NB4 (cell line): ENCODE results near the gene CSPG5.

ENCODE experiments used
- DNase-seq: peaks from one replicate; pipeline ENCODE4 v3.0.0; 2010; ENCODE audit warnings: low read depth
- H3K4me3 ChIP-seq: one replicate; pipeline ENCODE4 v1.5.1; 2011; ENCODE audit warnings: mild to moderate bottlenecking, low read depth, low read length, moderate library complexity
- CTCF ChIP-seq: IDR thresholded peaks from one replicate; pipeline ENCODE4 v1.5.1; 2012; ENCODE audit warnings: low read depth, low read length
- MAX ChIP-seq: IDR thresholded peaks from 2 replicates; pipeline ENCODE4 v1.6.1; 2011; ENCODE audit warnings: low read depth, low read length
- MYC ChIP-seq: IDR thresholded peaks from 2 replicates; pipeline ENCODE4 v1.6.1; 2011; ENCODE audit warnings: low read depth, low read length
- POLR2A ChIP-seq: IDR thresholded peaks from 2 replicates; pipeline ENCODE4 v1.6.1; 2011; ENCODE audit warnings: mild to moderate bottlenecking; ENCODE audit not compliant: insufficient read length; ENCODE audit errors: extremely low read depth

The CSPG5 gene

DNA sequence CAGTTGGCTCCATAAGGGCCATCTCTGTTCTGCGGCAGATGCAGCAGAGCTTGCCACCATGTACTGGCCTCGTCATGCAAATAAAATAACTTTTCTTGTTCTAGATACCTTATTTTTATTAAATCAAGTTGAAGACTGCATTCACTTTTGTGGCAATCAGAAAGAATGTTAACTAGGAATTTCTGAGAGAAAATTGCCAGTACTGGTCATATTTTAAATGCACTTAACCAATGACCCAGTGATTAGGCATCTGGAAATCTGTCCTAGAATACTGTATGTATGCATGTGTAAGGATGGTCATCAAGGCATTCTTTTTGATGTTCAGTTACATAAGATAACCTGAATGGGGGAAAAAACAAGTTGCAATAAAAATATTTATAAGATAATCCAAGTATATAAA lies 34.2 kb upstream of the CSPG5 start:
- TF ChIP-seq POLR2A (no peak), CTCF (no peak), MAX (no peak), MYC (no peak)
- DNase-seq = no peak
- no peak overlapping the region for H3K4me3 ChIP-seq

DNA sequence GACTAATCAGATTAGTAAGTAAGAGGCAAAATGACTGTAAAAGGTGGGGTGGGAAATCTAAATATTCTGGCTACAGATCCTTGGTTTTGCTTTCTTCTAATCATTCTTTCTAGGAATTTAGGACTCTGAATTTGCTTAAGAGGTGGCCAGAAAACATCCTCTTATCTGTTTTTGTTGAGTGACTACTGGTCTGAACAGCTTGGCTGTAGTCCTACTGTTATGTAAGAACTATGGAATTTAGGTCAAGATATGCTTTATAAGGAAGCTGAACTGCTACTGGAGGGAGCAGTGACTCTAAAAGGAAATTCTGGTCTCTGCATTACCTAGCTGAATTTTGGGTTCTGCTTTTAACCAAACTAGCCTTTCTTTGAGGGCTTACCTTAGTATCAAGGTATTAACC lies 33.5 kb upstream of the CSPG5 start:
- no peak for DNase-seq
- TF ChIP-seq MYC (no peak), MAX (no peak), CTCF (no peak), POLR2A (no peak)
- no peak overlapping the region for H3K4me3 ChIP-seq

DNA sequence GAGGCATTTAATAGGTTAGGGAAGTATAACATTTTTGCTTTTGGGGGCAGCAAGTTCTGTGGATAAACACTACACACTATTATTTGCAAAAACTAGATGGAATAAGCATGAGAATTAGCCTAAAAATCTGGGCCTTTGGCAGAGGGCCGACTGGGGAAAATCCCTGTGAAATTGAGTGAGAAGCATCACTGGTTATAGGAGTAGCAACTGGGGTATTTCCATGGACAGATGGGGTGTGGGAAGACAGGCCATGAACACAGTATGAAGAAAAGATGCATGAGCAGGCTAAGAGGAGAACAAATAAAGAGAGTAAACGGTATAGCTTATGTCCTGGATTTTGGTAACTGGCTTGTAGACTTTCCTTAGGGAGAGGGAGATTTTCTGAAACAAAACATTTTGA lies 32.9 kb upstream of the CSPG5 start:
- H3K4me3 ChIP-seq = no peak overlapping the region
- TF ChIP-seq MAX = no peak
- no peak for TF ChIP-seq CTCF
- no peak for TF ChIP-seq POLR2A
- TF ChIP-seq MYC = no peak
- DNase-seq = no peak

DNA sequence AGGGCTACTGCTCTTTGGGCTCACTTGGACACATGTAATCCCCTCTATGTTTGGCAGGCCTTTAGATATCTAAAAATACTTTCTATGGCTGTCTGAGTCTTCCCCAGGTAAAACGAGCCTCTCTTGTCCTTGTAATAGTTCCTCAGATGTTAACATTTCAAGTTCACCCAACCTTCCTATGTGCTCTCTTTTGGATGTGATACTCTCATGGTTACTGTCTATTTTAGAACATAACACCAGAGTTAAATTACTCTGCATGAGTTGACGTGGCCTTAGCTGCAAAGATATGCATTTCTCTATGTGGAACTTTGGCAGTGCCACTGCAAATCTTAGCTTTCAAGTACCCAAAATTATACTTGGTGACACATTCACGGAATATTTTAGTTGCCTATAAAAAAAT lies 31.9 kb upstream of the CSPG5 start:
- no peak for DNase-seq
- no peak for TF ChIP-seq CTCF
- no peak for TF ChIP-seq POLR2A
- no peak overlapping the region for H3K4me3 ChIP-seq

DNA sequence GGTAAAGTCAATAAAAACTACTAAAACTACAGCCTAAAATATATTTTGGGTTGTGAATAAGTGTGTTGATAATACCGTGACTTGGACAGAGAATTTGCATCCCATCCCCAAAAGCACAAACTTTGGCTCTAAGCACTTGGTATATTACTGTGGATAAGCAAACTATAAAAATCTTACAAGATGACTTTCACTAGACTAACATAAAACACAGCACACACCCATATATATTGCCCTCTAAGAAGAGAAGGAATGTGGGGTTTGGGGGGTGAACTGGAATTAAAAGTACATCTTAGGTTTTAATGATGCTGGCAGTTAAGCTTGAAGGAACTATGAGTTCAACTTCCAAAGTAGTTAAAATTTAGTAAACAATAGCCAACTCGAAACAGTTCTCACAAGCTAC lies 28.7 kb upstream of the CSPG5 start:
- TF ChIP-seq CTCF = no peak
- TF ChIP-seq POLR2A = no peak
- TF ChIP-seq MAX = no peak
- TF ChIP-seq MYC = no peak
- no peak for DNase-seq
- H3K4me3 ChIP-seq = no peak overlapping the region

GRCh38 chr3:47606165-47606564 lies 27.5 kb upstream of the CSPG5 start:
- DNase-seq = no peak
- no peak overlapping the region for H3K4me3 ChIP-seq
- no peak for TF ChIP-seq CTCF
- TF ChIP-seq POLR2A = no peak
- TF ChIP-seq MAX = no peak
- TF ChIP-seq MYC = no peak
